Testis (tissue), 2 donors: ENCODE data around the gene PPP1R9A.

ENCODE experiments used
- CTCF ChIP-seq, 3 experiments: fragments of 450-650 bp in 2 of 3; fragments of 200-600 bp in 1 of 3; sonication (generic) in 1 of 3; IDR thresholded peaks; one replicate each; pipeline ENCODE4 v1.5.1; 2016 to 2019; ENCODE audit warnings: antibody characterized with exemption in 3 of 3, mild to moderate bottlenecking in 2 of 3, moderate library complexity in 1 of 3
- POLR2A ChIP-seq: fragments of 450-650 bp; IDR thresholded peaks from one replicate; pipeline ENCODE4 v1.6.1; 2017; ENCODE audit warnings: antibody characterized with exemption, mild to moderate bottlenecking, moderate library complexity

GRCh38 chr7:95155965-95156364 is 248.6 kb downstream of the PPP1R9A start:
- TF ChIP-seq CTCF (IDR thresholded peaks at IDR 0.05) (no peak), POLR2A (no peak)
